GM18517 (cell line): ENCODE data around the gene CUL9.
A peak's percentile ranks its signal among the peaks of the same experiment; 100 is the strongest.

Experiments used
- ATAC-seq: cut with Tn5 transposase; IDR thresholded peaks from one replicate; pipeline ENCODE4 v1.9.1; 2021; ENCODE audit warnings: mild to moderate bottlenecking, moderate library complexity; ENCODE audit not compliant: unreplicated experiment

Gene CUL9

GRCh38 chr6:43172104-43173007, 9.6 kb upstream of the CUL9 start:
- no peak for ATAC-seq

- ATAC-seq, result peak; percentile 1
Measured at GRCh38 chr6:43173591-43174262, 8.3 kb upstream of the CUL9 start.

GRCh38 chr6:43174263-43175112, 7.5 kb upstream of the CUL9 start:
- peak; percentile 64 for ATAC-seq

- no peak for ATAC-seq
Measured at GRCh38 chr6:43175676-43176422, 6.1 kb upstream of the CUL9 start.

- ATAC-seq, result no peak
Measured at GRCh38 chr6:43176423-43176786, 5.6 kb upstream of the CUL9 start.

GRCh38 chr6:43178150-43178549, 3.8 kb upstream of the CUL9 start:
- ATAC-seq, result no peak

GRCh38 chr6:43178951-43179830, 2.8 kb upstream of the CUL9 start:
- ATAC-seq, result no peak

- no peak for ATAC-seq
Measured at GRCh38 chr6:43180058-43180457, 1.9 kb upstream of the CUL9 start.

GRCh38 chr6:43180985-43181384, 1.0 kb upstream of the CUL9 start:
- no peak for ATAC-seq

GRCh38 chr6:43181621-43181941, 415 bp upstream of the CUL9 start:
- no peak for ATAC-seq

GRCh38 chr6:43183441-43183840, 1.4 kb downstream of the CUL9 start:
- no peak for ATAC-seq

- no peak for ATAC-seq
Measured at GRCh38 chr6:43184268-43184985, 2.4 kb downstream of the CUL9 start.

- ATAC-seq, result no peak
Measured at GRCh38 chr6:43185391-43185985, 3.5 kb downstream of the CUL9 start.

- no peak for ATAC-seq
Measured at GRCh38 chr6:43186019-43186418, 4.0 kb downstream of the CUL9 start.

- ATAC-seq, result no peak
Measured at GRCh38 chr6:43186706-43187105, 4.7 kb downstream of the CUL9 start.

- no peak for ATAC-seq
Measured at GRCh38 chr6:43187821-43188220, 5.8 kb downstream of the CUL9 start.

GRCh38 chr6:43188426-43188825, 6.4 kb downstream of the CUL9 start:
- no peak for ATAC-seq

GRCh38 chr6:43189776-43190304, 7.8 kb downstream of the CUL9 start:
- no peak for ATAC-seq

GRCh38 chr6:43192911-43193310, 10.9 kb downstream of the CUL9 start:
- ATAC-seq, result no peak
